HEK293 (cell line): ENCODE results near the gene EPB41L5.

Experiments used
- KLF17 ChIP-seq: fragments of 450-650 bp; formaldehyde crosslinking; IDR thresholded peaks from 2 replicates; pipeline ENCODE4 v1.5.1; 2016; ENCODE audit warnings: missing biosample characterization, missing genetic modification characterization
- SETDB1 ChIP-seq: IDR thresholded peaks from one replicate; pipeline ENCODE4 v1.6.1; 2017; ENCODE audit warnings: mild to moderate bottlenecking, low read length, moderate library complexity, mixed read lengths; ENCODE audit not compliant: insufficient read length
- SP2 ChIP-seq: fragments of 450-650 bp; formaldehyde crosslinking; IDR thresholded peaks from 2 replicates; pipeline ENCODE4 v1.5.1; 2016; ENCODE audit warnings: missing biosample characterization, missing genetic modification characterization
- ZFP69B ChIP-seq: fragments of 450-650 bp; formaldehyde crosslinking; IDR thresholded peaks from 2 replicates; pipeline ENCODE4 v1.5.1; 2016; ENCODE audit warnings: missing biosample characterization, missing genetic modification characterization
- ZNF121 ChIP-seq: fragments of 450-650 bp; formaldehyde crosslinking; IDR thresholded peaks from 2 replicates; pipeline ENCODE4 v1.5.1; 2016; ENCODE audit warnings: missing biosample characterization, missing genetic modification characterization
- ZNF175 ChIP-seq: fragments of 450-650 bp; formaldehyde crosslinking; IDR thresholded peaks from 2 replicates; pipeline ENCODE4 v1.5.1; 2016; ENCODE audit warnings: missing biosample characterization, missing genetic modification characterization
- ZNF292 ChIP-seq: fragments of 450-650 bp; formaldehyde crosslinking; IDR thresholded peaks from 2 replicates; pipeline ENCODE4 v1.5.1; 2016; ENCODE audit warnings: low read depth, missing biosample characterization, missing genetic modification characterization, borderline replicate concordance
- ZNF311 ChIP-seq: fragments of 450-650 bp; formaldehyde crosslinking; IDR thresholded peaks from 2 replicates; pipeline ENCODE4 v1.5.1; 2017; ENCODE audit warnings: missing biosample characterization, missing genetic modification characterization, borderline replicate concordance
- ZNF555 ChIP-seq: fragments of 450-650 bp; formaldehyde crosslinking; conservative IDR thresholded peaks from 2 replicates; pipeline ENCODE4 v1.5.1; 2017; ENCODE audit warnings: missing biosample characterization, mild to moderate bottlenecking, missing genetic modification characterization, inconsistent platforms
- TF ChIP-seq, protein P1 (sequence below): fragments of 450-650 bp; formaldehyde crosslinking; IDR thresholded peaks from 2 replicates; pipeline ENCODE4 v1.5.1; 2016; ENCODE audit warnings: missing biosample characterization, missing genetic modification characterization

DNA sequence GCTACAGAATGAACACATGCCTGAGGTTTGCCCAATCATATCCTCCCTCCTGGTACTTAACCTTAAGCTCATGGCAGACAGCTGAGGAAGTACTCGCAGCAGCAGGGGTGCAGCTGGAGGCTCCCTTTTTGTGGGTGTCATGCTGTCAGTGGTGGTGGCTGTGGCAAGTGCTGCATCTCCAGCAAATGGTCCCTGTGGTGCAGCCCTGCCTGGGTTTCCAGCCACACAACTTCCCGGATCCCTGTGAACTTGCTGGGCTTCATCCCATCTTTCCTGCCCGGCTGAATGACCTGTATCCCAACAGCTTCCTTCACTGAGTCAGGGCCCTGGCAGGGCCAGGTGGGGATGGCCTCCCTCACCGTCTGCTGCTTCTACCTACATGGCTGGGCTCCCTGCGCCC lies 205.3 kb downstream of the EPB41L5 start:
- TF ChIP-seq SP2 (tag by site-specific recombination) = no peak
- no peak for TF ChIP-seq ZNF175 (tag by site-specific recombination)
- TF ChIP-seq, protein P1, sequence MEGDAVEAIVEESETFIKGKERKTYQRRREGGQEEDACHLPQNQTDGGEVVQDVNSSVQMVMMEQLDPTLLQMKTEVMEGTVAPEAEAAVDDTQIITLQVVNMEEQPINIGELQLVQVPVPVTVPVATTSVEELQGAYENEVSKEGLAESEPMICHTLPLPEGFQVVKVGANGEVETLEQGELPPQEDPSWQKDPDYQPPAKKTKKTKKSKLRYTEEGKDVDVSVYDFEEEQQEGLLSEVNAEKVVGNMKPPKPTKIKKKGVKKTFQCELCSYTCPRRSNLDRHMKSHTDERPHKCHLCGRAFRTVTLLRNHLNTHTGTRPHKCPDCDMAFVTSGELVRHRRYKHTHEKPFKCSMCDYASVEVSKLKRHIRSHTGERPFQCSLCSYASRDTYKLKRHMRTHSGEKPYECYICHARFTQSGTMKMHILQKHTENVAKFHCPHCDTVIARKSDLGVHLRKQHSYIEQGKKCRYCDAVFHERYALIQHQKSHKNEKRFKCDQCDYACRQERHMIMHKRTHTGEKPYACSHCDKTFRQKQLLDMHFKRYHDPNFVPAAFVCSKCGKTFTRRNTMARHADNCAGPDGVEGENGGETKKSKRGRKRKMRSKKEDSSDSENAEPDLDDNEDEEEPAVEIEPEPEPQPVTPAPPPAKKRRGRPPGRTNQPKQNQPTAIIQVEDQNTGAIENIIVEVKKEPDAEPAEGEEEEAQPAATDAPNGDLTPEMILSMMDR (tag by site-specific recombination) = no peak
- TF ChIP-seq ZNF292 = no peak
- TF ChIP-seq ZNF311 (tag by site-specific recombination) = no peak
- TF ChIP-seq ZNF121 (tag by site-specific recombination) = no peak
- TF ChIP-seq KLF17 (tag by site-specific recombination) = no peak
- TF ChIP-seq ZNF555 (tag by site-specific recombination) = no peak
- TF ChIP-seq SETDB1 = no peak
- no peak for TF ChIP-seq ZFP69B (tag by site-specific recombination)
